Prostate gland (tissue), 2 donors: Measurements from ENCODE around the gene FRK. TPM values are rescaled to one million over a fixed set of nuclear protein-coding genes. Genes with fewer than 3 reads are reported as not detected.

Experiments
- DNase-seq: peaks from one replicate; pipeline ENCODE4 v3.0.0-alpha.2; 2019; ENCODE audit warnings: low spot score
- H3K27ac ChIP-seq, 2 donors: fragments of 200-600 bp; sonication (generic); 2 replicates each; pipeline ENCODE4 v1.5.1; 2017 to 2019
- H3K27me3 ChIP-seq: fragments of 200-600 bp; sonication (generic); replicated peaks from 2 replicates; pipeline ENCODE4 v1.5.1; 2019; ENCODE audit not compliant: insufficient read depth
- H3K36me3 ChIP-seq, 2 donors: fragments of 200-600 bp; sonication (generic); 1 replicate in 1 of 2; 2 replicates in 1 of 2; pipeline versions ENCODE4 v1.5.1 to v1.8.1; 2017 to 2019
- H3K4me1 ChIP-seq: fragments of 200-600 bp; sonication (generic); replicated peaks from 2 replicates; pipeline ENCODE4 v1.5.1; 2019
- H3K4me3 ChIP-seq, 2 donors: fragments of 200-600 bp; sonication (generic); 2 replicates each; pipeline ENCODE4 v1.5.1; 2017 to 2019
- H3K9me3 ChIP-seq: fragments of 200-600 bp; sonication (generic); 2 replicates; pipeline ENCODE4 v1.5.1; 2017
- CTCF ChIP-seq, 4 experiments: fragments of 200-600 bp in 2 of 4; fragments of 450-650 bp in 2 of 4; sonication (generic) in 2 of 4; IDR thresholded peaks; 1 replicate in 3 of 4; 2 replicates in 1 of 4; pipeline ENCODE4 v1.5.1; 2016 to 2019; ENCODE audit warnings: antibody characterized with exemption in 4 of 4, mild to moderate bottlenecking in 2 of 4, moderate library complexity in 2 of 4
- POLR2A ChIP-seq: fragments of 450-650 bp; IDR thresholded peaks from one replicate; pipeline ENCODE4 v1.6.1; 2016; ENCODE audit warnings: antibody characterized with exemption, mild to moderate bottlenecking
- POLR2AphosphoS5 ChIP-seq: sonication (generic); formaldehyde crosslinking; IDR thresholded peaks from one replicate; pipeline ENCODE4 v1.6.1; 2017; ENCODE audit warnings: antibody characterized with exemption
- WGBS: methylation state at CpG from one replicate; pipeline ENCODE4 v1.1.5; 2018; 5-methylcytosine and 5-hydroxymethylcytosine counted together
- intact Hi-C: fragments of 100-400 bp; cut with DNase I; formaldehyde crosslinking; loops from one replicate; pipeline ENCODE4 v1.14.2; 2022
- total RNA-seq, 2 donors: library from RNA; depleted of rRNA; stranded (reverse); fragments of >200 nt; gene quantifications; one replicate each; pipeline ENCODE4 v1.1.0, GENCODE V29; 2016

FRK gene
- total RNA-seq, 2 donors from 2014 or later: 3.2 to 6.9 TPM

- TF ChIP-seq POLR2A (no peak), POLR2AphosphoS5 (no peak), CTCF (IDR thresholded peaks at IDR 0.05) (no peak)
- Histone ChIP-seq H3K36me3 (no peaks in the 10 kb centered on the region), H3K27ac (no peak overlapping the region), H3K9me3 (no peaks in the 10 kb centered on the region), H3K4me1 (peaks cover 7% of the 10 kb centered on the region), H3K27me3 (no peaks in the 10 kb centered on the region), H3K4me3 (no peak overlapping the region)
- no peak for DNase-seq
- 79% methylated on average over 4 of the region's 4 CpGs for WGBS
- intact Hi-C loops: loop anchor here (5.0 kb wide), 1 partner anchor 41 kb away; the partner anchor contains the start of gene FRK
These were observed 42.2 kb upstream of the FRK start for GRCh38 chr6:116102873-116103272.

- no peak for DNase-seq
- WGBS: 61% methylated on average over 2 of the region's 2 CpGs
- TF ChIP-seq CTCF (IDR thresholded peaks at IDR 0.05) (no peak), POLR2AphosphoS5 (no peak)
- intact Hi-C loops: loop anchor here (2.0 to 5.0 kb wide), 2 partner anchors 39 to 91 kb away; partner anchors contain the start of gene FRK
- Histone ChIP-seq H3K27ac (peak overlapping the region; percentile 95 to 98), H3K4me3 (peak overlapping the region; percentile 84 to 86), H3K36me3 (no peaks in the 10 kb centered on the region), H3K9me3 (no peaks in the 10 kb centered on the region), H3K4me1 (peaks cover 7% of the 10 kb centered on the region), H3K27me3 (no peaks in the 10 kb centered on the region)
These were observed 41.1 kb upstream of the FRK start for GRCh38 chr6:116101790-116102189.

GRCh38 chr6:116101302-116101718 lies 40.6 kb upstream of the FRK start:
- DNase-seq: no peak
- Histone ChIP-seq H3K27ac (peak overlapping the region; percentile 95 to 98), H3K27me3 (no peaks in the 10 kb centered on the region), H3K4me1 (peaks cover 7% of the 10 kb centered on the region), H3K36me3 (no peaks in the 10 kb centered on the region), H3K9me3 (no peaks in the 10 kb centered on the region), H3K4me3 (peak overlapping the region; percentile 84 to 86)
- TF ChIP-seq POLR2A (no peak), POLR2AphosphoS5 (no peak), CTCF (IDR thresholded peaks at IDR 0.05) (no peak)
- intact Hi-C loops: loop anchor here (2.0 to 5.0 kb wide), 2 partner anchors 39 to 91 kb away; partner anchors contain the start of gene FRK
- 0% methylated on average over 12 of the region's 12 CpGs for WGBS

- WGBS: 2% methylated on average over 35 of the region's 87 CpGs
- intact Hi-C loops: loop anchor here (2.0 to 5.0 kb wide), 2 partner anchors 38 to 90 kb away; partner anchors contain the start of gene FRK
- no peaks in the 10 kb centered on the region for H3K27me3 ChIP-seq
- no peaks in the 10 kb centered on the region for H3K36me3 ChIP-seq
- TF ChIP-seq POLR2AphosphoS5: peak; percentile 21
- TF ChIP-seq CTCF (IDR thresholded peaks at IDR 0.05): peak in 1 of 4 experiments; percentile 30
- peak; percentile 77 for TF ChIP-seq POLR2A
- H3K4me3 ChIP-seq: peak within 1 kb of the TSS; percentile 84 to 86
- H3K27ac ChIP-seq: peak within 1 kb of the TSS; percentile 95 to 98
- H3K9me3 ChIP-seq: no peaks in the 10 kb centered on the region
- H3K4me1 ChIP-seq: peaks cover 3% of the 10 kb centered on the region
- peak; percentile 87 for DNase-seq
These were observed 40.0 kb upstream of the FRK start, which contains the start of gene NT5DC1 for GRCh38 chr6:116100419-116101301. Gene NT5DC1, plus strand, starts transcription at chr6:116100853. Its CDS starts 78 bp downstream, at chr6:116100931.
